NCI-H187 treated with DMSO at 0.1 percent for 48 hours (cell line): Measurements from ENCODE around the gene RAG2.

Experiments
- DNase-seq: peaks from one replicate; lab custom pipeline; 2025; lab: John Stamatoyannopoulos, UW

The RAG2 gene

GRCh38 chr11:36550385-36551115 lies 47.5 kb downstream of the RAG2 start:
- DNase-seq: no peak
